OCI-LY1 (cell line): Measurements from ENCODE around the gene STX12.
A peak's percentile ranks its signal among the peaks of the same experiment; 100 is the strongest.

Source experiments
- H2AFZ ChIP-seq: fragments of 200-600 bp; sonication (generic), shearing (Covaris generic); 2 replicates; pipeline ENCODE4 v1.6.0; 2014; ENCODE audit warnings: antibody characterized with exemption, mild to moderate bottlenecking, low read length
- H3F3A ChIP-seq: fragments of 200-600 bp; sonication (generic), shearing (Covaris generic); 2 replicates; pipeline ENCODE4 v1.6.0; 2014; ENCODE audit warnings: mild to moderate bottlenecking, antibody characterized with exemption, low read length, moderate library complexity; ENCODE audit not compliant: insufficient read depth
- H3K27ac ChIP-seq: fragments of 200-600 bp; sonication (generic); 2 replicates; pipeline ENCODE4 v1.5.1; 2014; ENCODE audit warnings: low read length, mixed run types, mild to moderate bottlenecking, low read depth; ENCODE audit not compliant: poor library complexity, severe bottlenecking
- H3K27me3 ChIP-seq: fragments of 200-600 bp; sonication (generic); 2 replicates; pipeline ENCODE4 v1.6.0; 2014; ENCODE audit warnings: antibody characterized with exemption, mild to moderate bottlenecking, low read length, moderate library complexity; ENCODE audit not compliant: insufficient read depth
- H3K36me3 ChIP-seq: fragments of 200-600 bp; sonication (generic); 2 replicates; pipeline ENCODE4 v1.6.1; 2014; ENCODE audit warnings: mild to moderate bottlenecking, antibody characterized with exemption, low read length, moderate library complexity, mixed read lengths; ENCODE audit not compliant: insufficient read depth
- H3K4me1 ChIP-seq: fragments of 200-600 bp; sonication (generic); 2 replicates; pipeline ENCODE4 v1.5.1; 2014; ENCODE audit warnings: mild to moderate bottlenecking, low read length, moderate library complexity; ENCODE audit not compliant: insufficient read depth, severe bottlenecking
- H3K4me2 ChIP-seq: fragments of 200-600 bp; sonication (generic), shearing (Covaris generic); 2 replicates; pipeline ENCODE4 v1.6.1; 2014; ENCODE audit warnings: low read length
- H3K4me3 ChIP-seq: fragments of 200-600 bp; sonication (generic); 2 replicates; pipeline ENCODE4 v1.5.1; 2014; ENCODE audit warnings: low read length, low read depth, mild to moderate bottlenecking, mixed read lengths; ENCODE audit not compliant: poor library complexity, severe bottlenecking
- H3K79me2 ChIP-seq: fragments of 200-600 bp; shearing (Covaris generic); 2 replicates; pipeline ENCODE4 v1.6.1; 2016; ENCODE audit warnings: mixed run types, low read length, mixed read lengths; ENCODE audit not compliant: insufficient read depth
- H3K9ac ChIP-seq: fragments of 200-600 bp; sonication (generic), shearing (Covaris generic); 2 replicates; pipeline ENCODE4 v1.6.1; 2014; ENCODE audit warnings: mild to moderate bottlenecking, low read length, mixed read lengths
- H3K9me2 ChIP-seq: fragments of 200-600 bp; sonication (generic), shearing (Covaris generic); 2 replicates; pipeline ENCODE4 v1.6.1; 2014; ENCODE audit warnings: low read depth, mild to moderate bottlenecking, low read length, mixed read lengths
- H3K9me3 ChIP-seq: fragments of 200-600 bp; shearing (Covaris generic); 2 replicates; pipeline ENCODE4 v1.6.1; 2014; ENCODE audit warnings: low read length, mixed read lengths
- H4K20me1 ChIP-seq: fragments of 200-600 bp; sonication (generic), shearing (Covaris generic); 2 replicates; pipeline ENCODE4 v1.6.0; 2016; ENCODE audit warnings: mild to moderate bottlenecking, low read length; ENCODE audit not compliant: insufficient read depth
- EZH2 ChIP-seq: fragments of 200-600 bp; sonication (generic), shearing (Covaris generic); IDR thresholded peaks from 2 replicates; pipeline ENCODE4 v1.8.0; 2017; ENCODE audit warnings: borderline replicate concordance, mixed run types, mild to moderate bottlenecking, antibody characterized with exemption, low read length, moderate library complexity, mixed read lengths
- TF ChIP-seq, protein P1 (sequence below): fragments of 200-600 bp; sonication (generic), shearing (Covaris generic); IDR thresholded peaks from 2 replicates; pipeline ENCODE4 v1.5.1; 2017; ENCODE audit warnings: mild to moderate bottlenecking, antibody characterized with exemption, low read length, moderate library complexity, mixed read lengths

Gene STX12

GRCh38 chr1:27830621-27831440, 57.8 kb downstream of the STX12 start, which contains the start of gene PPP1R8:
PPP1R8 (plus strand) TSS chr1:27830782; CDS start chr1:27830836, 54 bp downstream.
- Histone ChIP-seq H4K20me1 (0 out of 2 replicates have a peak, but pooled peaks cover 3% of the 10 kb centered on the region), H3K79me2 (peaks cover 49% of the 10 kb centered on the region)

GRCh38 chr1:27831568-27832410, 58.8 kb downstream of the STX12 start:
- Histone ChIP-seq H3K4me3 (peak overlapping the region; percentile 91), H3K27ac (no peak overlapping the region)

More at GRCh38 chr1:27830621-27831440, 57.8 kb downstream of the STX12 start, which contains the start of gene PPP1R8:
- Histone ChIP-seq H3K4me2 (peak within 1 kb of the TSS; percentile 89), H3K27ac (peak within 1 kb of the TSS; percentile 69), H3K27me3 (no peaks in the 10 kb centered on the region), H2AFZ (0 out of 2 replicates have a peak within 1 kb of the TSS, but pooled peaks have one; percentile 38), H3K9me2 (no peaks in the 10 kb centered on the region), H3K9ac (peak within 1 kb of the TSS; percentile 95), H3K9me3 (no peaks in the 10 kb centered on the region), H3F3A (peaks cover 7% of the 10 kb centered on the region; the same call in 1 of the 2 replicates), H3K36me3 (peaks cover 35% of the 10 kb centered on the region), H3K4me3 (peak within 1 kb of the TSS; percentile 91), H3K4me1 (peaks cover 22% of the 10 kb centered on the region)
- TF ChIP-seq, protein P1, sequence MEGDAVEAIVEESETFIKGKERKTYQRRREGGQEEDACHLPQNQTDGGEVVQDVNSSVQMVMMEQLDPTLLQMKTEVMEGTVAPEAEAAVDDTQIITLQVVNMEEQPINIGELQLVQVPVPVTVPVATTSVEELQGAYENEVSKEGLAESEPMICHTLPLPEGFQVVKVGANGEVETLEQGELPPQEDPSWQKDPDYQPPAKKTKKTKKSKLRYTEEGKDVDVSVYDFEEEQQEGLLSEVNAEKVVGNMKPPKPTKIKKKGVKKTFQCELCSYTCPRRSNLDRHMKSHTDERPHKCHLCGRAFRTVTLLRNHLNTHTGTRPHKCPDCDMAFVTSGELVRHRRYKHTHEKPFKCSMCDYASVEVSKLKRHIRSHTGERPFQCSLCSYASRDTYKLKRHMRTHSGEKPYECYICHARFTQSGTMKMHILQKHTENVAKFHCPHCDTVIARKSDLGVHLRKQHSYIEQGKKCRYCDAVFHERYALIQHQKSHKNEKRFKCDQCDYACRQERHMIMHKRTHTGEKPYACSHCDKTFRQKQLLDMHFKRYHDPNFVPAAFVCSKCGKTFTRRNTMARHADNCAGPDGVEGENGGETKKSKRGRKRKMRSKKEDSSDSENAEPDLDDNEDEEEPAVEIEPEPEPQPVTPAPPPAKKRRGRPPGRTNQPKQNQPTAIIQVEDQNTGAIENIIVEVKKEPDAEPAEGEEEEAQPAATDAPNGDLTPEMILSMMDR = no peak
- TF ChIP-seq EZH2 = no peak

DNA sequence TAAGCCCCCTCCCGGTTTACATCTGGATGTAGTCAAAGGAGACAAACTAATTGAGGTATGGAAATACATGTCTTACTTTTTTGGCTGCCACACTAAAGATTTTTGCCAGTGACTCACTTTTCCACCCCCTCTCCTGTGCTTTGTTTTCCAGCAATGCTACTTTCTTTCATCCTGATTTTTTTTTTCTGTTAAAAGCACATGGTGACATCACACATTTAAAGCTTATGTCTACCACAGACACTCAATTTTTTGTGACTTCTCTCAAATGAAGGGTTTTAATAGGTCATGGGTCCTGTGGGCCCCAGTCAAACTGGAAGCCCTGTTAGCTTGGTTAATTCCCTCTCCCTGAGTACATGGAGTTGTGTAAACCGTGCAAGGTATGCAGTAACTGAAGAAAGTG, 59.7 kb downstream of the STX12 start:
- H3K4me2 ChIP-seq = no peak overlapping the region; the same call in 1 of the 2 replicates
- peak overlapping the region; percentile 91 for H3K4me3 ChIP-seq
- peaks cover 47% of the 10 kb centered on the region for H3K36me3 ChIP-seq
- H3K27me3 ChIP-seq = no peaks in the 10 kb centered on the region
- TF ChIP-seq, protein P1 = no peak
- no peak for TF ChIP-seq EZH2
- H3K79me2 ChIP-seq = peaks cover 53% of the 10 kb centered on the region
- H3K4me1 ChIP-seq = peaks cover 22% of the 10 kb centered on the region
- no peak overlapping the region for H2AFZ ChIP-seq
- no peaks in the 10 kb centered on the region for H3K9me2 ChIP-seq
- H3K27ac ChIP-seq = no peak overlapping the region
- peak overlapping the region; percentile 95; the same call in 1 of the 2 replicates for H3K9ac ChIP-seq
- no peaks in the 10 kb centered on the region for H3K9me3 ChIP-seq
- peaks cover 7% of the 10 kb centered on the region; the same call in 1 of the 2 replicates for H3F3A ChIP-seq
- H4K20me1 ChIP-seq = 0 out of 2 replicates have a peak, but pooled peaks cover 3% of the 10 kb centered on the region

More at GRCh38 chr1:27831568-27832410, 58.8 kb downstream of the STX12 start:
- TF ChIP-seq EZH2 = no peak
- TF ChIP-seq, protein P1 = no peak
- no peak overlapping the region for H2AFZ ChIP-seq
- H4K20me1 ChIP-seq = 0 out of 2 replicates have a peak, but pooled peaks cover 3% of the 10 kb centered on the region
- peaks cover 7% of the 10 kb centered on the region; the same call in 1 of the 2 replicates for H3F3A ChIP-seq
- H3K9me3 ChIP-seq = no peaks in the 10 kb centered on the region
- no peaks in the 10 kb centered on the region for H3K27me3 ChIP-seq
- H3K9me2 ChIP-seq = no peaks in the 10 kb centered on the region
- H3K36me3 ChIP-seq = peaks cover 42% of the 10 kb centered on the region
- H3K9ac ChIP-seq = peak overlapping the region; percentile 95
- H3K4me2 ChIP-seq = peak overlapping the region; percentile 89
- H3K4me1 ChIP-seq = peaks cover 22% of the 10 kb centered on the region
- peaks cover 53% of the 10 kb centered on the region for H3K79me2 ChIP-seq
